ENCODE results near the gene LRRC36. TPM values are rescaled to one million over a fixed set of nuclear protein-coding genes. Genes with fewer than 3 reads are reported as not detected.

LRRC36 gene
- total RNA-seq, 2 experiments from 2014 or later, result 0.81 to 0.90 TPM

DNA sequence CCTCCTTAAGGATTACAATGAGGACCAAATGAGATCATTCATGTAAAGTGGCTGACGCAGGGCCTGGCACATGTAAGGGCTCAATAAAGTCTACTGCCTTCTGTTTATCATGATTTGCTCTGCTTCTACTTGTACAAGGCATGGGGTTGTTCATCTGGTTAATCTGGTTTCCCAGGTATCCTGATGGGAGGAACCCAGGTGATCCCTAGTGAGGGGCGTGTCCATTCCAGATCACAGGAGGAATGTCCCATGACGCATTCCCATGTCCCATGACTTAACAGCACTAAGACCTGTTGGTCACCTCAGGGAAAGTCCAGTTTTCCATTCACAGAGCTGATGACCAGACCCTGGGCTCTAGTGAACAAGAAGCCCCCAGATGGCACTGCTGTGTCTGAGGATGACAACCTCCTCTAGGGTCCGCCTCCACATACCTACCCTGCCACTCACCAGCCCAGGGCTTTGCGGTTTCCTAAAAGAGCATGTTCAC is 78.2 kb downstream of the LRRC36 start:
- no peaks in the 10 kb centered on the region for H3K9me3 Mint-ChIP-seq
- ATAC-seq (no peak), DNase-seq (no peak)
- TF ChIP-seq, protein P1, sequence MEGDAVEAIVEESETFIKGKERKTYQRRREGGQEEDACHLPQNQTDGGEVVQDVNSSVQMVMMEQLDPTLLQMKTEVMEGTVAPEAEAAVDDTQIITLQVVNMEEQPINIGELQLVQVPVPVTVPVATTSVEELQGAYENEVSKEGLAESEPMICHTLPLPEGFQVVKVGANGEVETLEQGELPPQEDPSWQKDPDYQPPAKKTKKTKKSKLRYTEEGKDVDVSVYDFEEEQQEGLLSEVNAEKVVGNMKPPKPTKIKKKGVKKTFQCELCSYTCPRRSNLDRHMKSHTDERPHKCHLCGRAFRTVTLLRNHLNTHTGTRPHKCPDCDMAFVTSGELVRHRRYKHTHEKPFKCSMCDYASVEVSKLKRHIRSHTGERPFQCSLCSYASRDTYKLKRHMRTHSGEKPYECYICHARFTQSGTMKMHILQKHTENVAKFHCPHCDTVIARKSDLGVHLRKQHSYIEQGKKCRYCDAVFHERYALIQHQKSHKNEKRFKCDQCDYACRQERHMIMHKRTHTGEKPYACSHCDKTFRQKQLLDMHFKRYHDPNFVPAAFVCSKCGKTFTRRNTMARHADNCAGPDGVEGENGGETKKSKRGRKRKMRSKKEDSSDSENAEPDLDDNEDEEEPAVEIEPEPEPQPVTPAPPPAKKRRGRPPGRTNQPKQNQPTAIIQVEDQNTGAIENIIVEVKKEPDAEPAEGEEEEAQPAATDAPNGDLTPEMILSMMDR (IDR thresholded peaks at IDR 0.05), result no peak
- intact Hi-C loops (cut with micrococcal nuclease), result loop anchor here (5.0 kb wide), 1 partner anchor 142 kb away; no protein-coding TSS in a partner anchor
- H3K4me3 Mint-ChIP-seq, result no peak overlapping the region
- H3K4me1 Mint-ChIP-seq (ENCODE audit: low read depth), result no peaks in the 10 kb centered on the region
- ChIA-PET CTCF (no interaction called here), POLR2A (no interaction called here)
- no peak overlapping the region for H3K27ac Mint-ChIP-seq
- H3K27me3 Mint-ChIP-seq, result peaks cover 4% of the 10 kb centered on the region
- H3K36me3 Mint-ChIP-seq (ENCODE audit: low read depth), result no peaks in the 10 kb centered on the region

DNA sequence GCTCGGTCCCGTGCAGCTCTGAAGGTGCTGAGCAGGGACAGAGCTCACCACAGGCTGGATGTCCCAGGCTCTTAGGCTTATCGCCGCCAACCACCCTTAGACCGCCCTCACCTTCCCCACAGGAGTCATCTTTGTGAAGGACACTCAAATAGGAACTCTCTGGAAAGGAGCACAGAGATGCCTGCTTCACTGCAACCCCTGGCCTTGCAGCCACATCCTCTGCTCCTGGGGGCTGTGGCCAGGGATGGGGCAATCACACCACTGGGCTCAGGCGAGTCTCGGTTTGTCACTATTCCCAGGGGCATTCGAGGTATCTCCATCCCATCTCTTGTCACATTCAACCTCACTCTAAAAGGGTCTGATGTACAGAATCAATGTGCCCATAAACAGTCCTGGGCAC is 78.7 kb downstream of the LRRC36 start:
- TF ChIP-seq, protein P1 (IDR thresholded peaks at IDR 0.05), result no peak
- ATAC-seq, result no peak
- Mint-ChIP-seq H3K27ac (no peak overlapping the region), H3K9me3 (no peaks in the 10 kb centered on the region), H3K4me1 (ENCODE audit: low read depth) (no peaks in the 10 kb centered on the region), H3K36me3 (ENCODE audit: low read depth) (no peaks in the 10 kb centered on the region), H3K27me3 (peaks cover 4% of the 10 kb centered on the region), H3K4me3 (no peak overlapping the region)
- CTCF ChIA-PET, result no interaction called here
- DNase-seq, result no peak
- intact Hi-C loops (cut with micrococcal nuclease), result no loop called here
- POLR2A ChIA-PET, result no interaction called here

DNA sequence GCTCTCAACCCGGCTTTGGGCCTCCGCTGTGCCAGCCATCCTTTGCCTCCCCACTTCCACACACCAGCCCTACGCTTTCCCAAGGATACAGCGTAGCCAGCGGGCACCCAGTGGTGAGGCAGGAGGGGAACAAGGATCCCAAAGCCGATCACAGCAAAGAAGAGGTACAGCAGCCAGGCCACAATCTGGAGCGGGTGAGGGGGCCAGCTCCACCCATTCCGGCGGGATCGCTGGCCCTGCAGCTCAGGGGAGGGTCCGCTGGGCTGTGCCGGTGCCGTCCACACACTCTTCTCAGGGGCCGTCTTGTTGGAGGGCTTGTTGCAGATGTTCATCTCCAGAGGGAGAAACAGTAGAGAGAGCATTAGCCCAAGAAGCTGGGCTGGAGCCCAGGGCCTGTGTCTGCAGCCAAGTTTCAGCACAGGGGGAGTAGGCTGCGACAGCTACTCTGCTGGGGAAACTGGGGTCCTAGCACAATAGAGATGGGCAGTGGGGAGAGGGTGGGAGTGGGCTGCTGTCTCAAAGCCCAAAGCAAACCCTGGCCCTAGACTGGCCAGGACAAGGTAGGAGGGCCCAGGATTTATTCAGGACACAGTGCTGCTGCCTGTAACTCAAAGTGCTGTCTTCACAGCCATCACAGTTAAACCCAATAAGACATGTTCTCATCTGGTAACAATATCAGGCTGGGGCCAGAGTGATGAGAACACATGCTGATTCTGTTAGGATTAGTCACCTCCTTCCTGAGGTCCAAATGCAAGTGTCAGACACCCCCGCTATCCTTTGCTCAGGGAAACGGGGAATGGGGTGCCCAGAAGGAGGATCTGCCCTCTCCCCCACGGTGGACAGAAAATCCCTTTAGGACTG is 79.7 kb downstream of the LRRC36 start:
- CTCF ChIA-PET, result no interaction called here

DNA sequence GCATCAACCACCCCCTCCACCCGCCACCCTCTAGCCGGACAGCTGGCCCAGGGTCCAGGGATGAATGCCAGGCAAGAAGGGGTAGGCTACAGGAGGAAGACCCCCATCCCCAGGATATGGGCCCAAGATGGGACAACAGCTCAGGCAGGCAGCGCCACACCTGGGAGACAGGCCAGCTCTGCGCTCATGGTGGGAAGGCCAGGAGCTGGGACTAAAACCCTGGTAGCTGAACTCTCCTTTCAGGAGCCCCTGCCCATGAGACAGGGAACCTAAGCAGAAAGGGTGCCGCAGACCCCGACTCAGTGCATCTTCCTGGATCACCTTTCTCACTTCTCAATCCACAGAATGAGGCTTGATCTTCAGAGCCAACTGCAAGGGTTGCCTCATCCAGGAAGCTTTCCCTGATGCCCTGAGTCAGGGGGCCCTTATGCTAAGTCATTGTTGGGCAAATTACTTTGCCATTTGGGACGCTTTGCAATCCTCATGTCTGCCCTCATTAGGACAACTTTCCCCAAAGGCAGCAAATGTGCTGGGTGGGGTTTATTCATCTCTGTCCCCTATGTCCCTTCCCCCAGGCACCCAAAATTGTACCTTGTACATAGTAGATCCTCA is 80.7 kb downstream of the LRRC36 start:
- Mint-ChIP-seq H3K4me3 (no peak overlapping the region), H3K36me3 (ENCODE audit: low read depth) (no peaks in the 10 kb centered on the region), H3K4me1 (ENCODE audit: low read depth) (no peaks in the 10 kb centered on the region), H3K9me3 (no peaks in the 10 kb centered on the region), H3K27me3 (peaks cover 3% of the 10 kb centered on the region), H3K27ac (no peak overlapping the region)
- intact Hi-C loops (cut with micrococcal nuclease), result no loop called here
- POLR2A ChIA-PET, result no interaction called here
- DNase-seq (no peak), ATAC-seq (no peak)
- TF ChIP-seq, protein P1 (IDR thresholded peaks at IDR 0.05), result no peak
- CTCF ChIA-PET, result interaction anchor here (1.4 to 1.8 kb wide), 3 partner anchors 16 to 61 kb away, joined by 3 to 8 read pairs (median 5); no protein-coding TSS in a partner anchor

More for the DNA sequence above, 79.7 kb downstream of the LRRC36 start:
- ATAC-seq (no peak), DNase-seq (no peak)
- intact Hi-C loops (cut with micrococcal nuclease), result no loop called here
- no peak overlapping the region for H3K4me3 Mint-ChIP-seq
- no peaks in the 10 kb centered on the region for H3K36me3 Mint-ChIP-seq (ENCODE audit: low read depth)
- H3K27me3 Mint-ChIP-seq, result peaks cover 3% of the 10 kb centered on the region
- TF ChIP-seq, protein P1 (IDR thresholded peaks at IDR 0.05), result no peak
- no peaks in the 10 kb centered on the region for H3K4me1 Mint-ChIP-seq (ENCODE audit: low read depth)
- POLR2A ChIA-PET, result no interaction called here
- H3K9me3 Mint-ChIP-seq, result no peaks in the 10 kb centered on the region
- no peak overlapping the region for H3K27ac Mint-ChIP-seq

Data from activated CD8-positive, alpha-beta T cell treated with anti-CD3 and anti-CD28 coated beads for 36 hours (primary cell).